ENCODE measurements around the gene NAGLU.
A peak's percentile ranks its signal among the peaks of the same experiment; 100 is the strongest.

GRCh38 chr17:42561897-42562387 lies 25.9 kb downstream of the NAGLU start, which contains the start of gene COASY:
- TF ChIP-seq CTCF (IDR thresholded peaks at IDR 0.05): no peak
- TF ChIP-seq POLR2A (IDR thresholded peaks at IDR 0.05): peak; percentile 58
- peak; percentile 92 to 94 (median 93) for TF ChIP-seq POLR2AphosphoS5 (IDR thresholded peaks at IDR 0.05)
